ENCODE results near the gene NSUN6. TPM values are rescaled to one million over a fixed set of nuclear protein-coding genes. Genes with fewer than 3 reads are reported as not detected.

NSUN6 gene
- polyA plus RNA-seq, 1 of the 3 experiments (the other 2 are of a cell fraction), result 5.3 TPM

DNA sequence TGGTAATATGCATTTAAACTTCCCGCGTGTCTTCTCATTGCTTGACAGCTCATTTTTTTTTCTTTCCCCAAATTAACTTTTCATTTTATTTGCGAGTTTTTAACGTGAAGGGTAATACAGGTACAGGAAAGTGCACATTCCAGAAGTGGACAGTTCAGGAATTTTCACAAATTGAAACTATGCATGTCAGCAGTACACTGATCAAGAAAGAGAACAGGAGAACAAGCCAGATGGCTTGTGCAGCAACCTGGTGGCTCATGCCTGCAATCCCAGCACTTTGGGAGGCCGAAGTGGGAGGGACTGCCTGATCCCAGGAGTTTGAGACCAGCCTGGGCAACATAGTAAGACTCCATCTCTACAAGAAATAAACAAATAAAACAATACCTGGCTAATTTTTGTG lies 36.3 kb upstream of the NSUN6 start (continued):
- TF ChIP-seq TAF1 (IDR thresholded peaks at IDR 0.05; ENCODE audit: borderline replicate concordance, low read depth, low read length), result no peak
- no peak for TF ChIP-seq SMC3 (IDR thresholded peaks at IDR 0.05; ENCODE audit: low read depth, low read length)
- no peak for TF ChIP-seq GATA2 (CRISPR knock-in tag; IDR thresholded peaks at IDR 0.05)
- TF ChIP-seq MEF2A (IDR thresholded peaks at IDR 0.05; ENCODE audit: borderline replicate concordance, low read depth), result no peak

GRCh38 chr10:18687195-18687594 lies 35.8 kb upstream of the NSUN6 start:
- no peak overlapping the region for H3K9ac ChIP-seq
- H4K20me1 ChIP-seq (ENCODE audit: insufficient read depth), result no peaks in the 10 kb centered on the region
- no peak overlapping the region for H3K4me2 ChIP-seq
- no peak for DNase-seq
- TF ChIP-seq POLR2AphosphoS5 (IDR thresholded peaks at IDR 0.05; ENCODE audit: low read depth, low read length), result no peak
- TF ChIP-seq, protein P1, sequence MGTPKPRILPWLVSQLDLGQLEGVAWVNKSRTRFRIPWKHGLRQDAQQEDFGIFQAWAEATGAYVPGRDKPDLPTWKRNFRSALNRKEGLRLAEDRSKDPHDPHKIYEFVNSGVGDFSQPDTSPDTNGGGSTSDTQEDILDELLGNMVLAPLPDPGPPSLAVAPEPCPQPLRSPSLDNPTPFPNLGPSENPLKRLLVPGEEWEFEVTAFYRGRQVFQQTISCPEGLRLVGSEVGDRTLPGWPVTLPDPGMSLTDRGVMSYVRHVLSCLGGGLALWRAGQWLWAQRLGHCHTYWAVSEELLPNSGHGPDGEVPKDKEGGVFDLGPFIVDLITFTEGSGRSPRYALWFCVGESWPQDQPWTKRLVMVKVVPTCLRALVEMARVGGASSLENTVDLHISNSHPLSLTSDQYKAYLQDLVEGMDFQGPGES (IDR thresholded peaks at IDR 0.05; ENCODE audit: low read depth, low read length), result no peak
- no peak for TF ChIP-seq JUND (IDR thresholded peaks at IDR 0.05)
- no peak for TF ChIP-seq TEAD4 (IDR thresholded peaks at IDR 0.05; ENCODE audit: borderline replicate concordance, insufficient read depth)
- TF ChIP-seq USF1 (IDR thresholded peaks at IDR 0.05; ENCODE audit: borderline replicate concordance, low read depth), result no peak
- no peak for TF ChIP-seq YY1 (IDR thresholded peaks at IDR 0.05; ENCODE audit: low read depth)
- no peak for TF ChIP-seq FOXM1 (IDR thresholded peaks at IDR 0.05; ENCODE audit: low read depth)
- no peak for TF ChIP-seq FOXJ3 (CRISPR knock-in tag; IDR thresholded peaks at IDR 0.05)
- no peak for TF ChIP-seq MEF2A (IDR thresholded peaks at IDR 0.05; ENCODE audit: borderline replicate concordance, low read depth)
- TF ChIP-seq, protein P2, sequence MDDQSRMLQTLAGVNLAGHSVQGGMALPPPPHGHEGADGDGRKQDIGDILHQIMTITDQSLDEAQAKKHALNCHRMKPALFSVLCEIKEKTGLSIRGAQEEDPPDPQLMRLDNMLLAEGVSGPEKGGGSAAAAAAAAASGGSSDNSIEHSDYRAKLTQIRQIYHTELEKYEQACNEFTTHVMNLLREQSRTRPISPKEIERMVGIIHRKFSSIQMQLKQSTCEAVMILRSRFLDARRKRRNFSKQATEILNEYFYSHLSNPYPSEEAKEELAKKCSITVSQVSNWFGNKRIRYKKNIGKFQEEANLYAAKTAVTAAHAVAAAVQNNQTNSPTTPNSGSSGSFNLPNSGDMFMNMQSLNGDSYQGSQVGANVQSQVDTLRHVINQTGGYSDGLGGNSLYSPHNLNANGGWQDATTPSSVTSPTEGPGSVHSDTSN (IDR thresholded peaks at IDR 0.05), result no peak
- no peak for TF ChIP-seq NFIC (IDR thresholded peaks at IDR 0.05; ENCODE audit: borderline replicate concordance)
- no peak for TF ChIP-seq MXI1 (IDR thresholded peaks at IDR 0.05; ENCODE audit: low read depth, low read length)
- TF ChIP-seq FOSL2 (IDR thresholded peaks at IDR 0.05; ENCODE audit: borderline replicate concordance, low read depth), result no peak
- TF ChIP-seq EZH2phosphoT487 (IDR thresholded peaks at IDR 0.05; ENCODE audit: borderline replicate concordance, low read depth), result no peak
- TF ChIP-seq GATA2 (CRISPR knock-in tag; IDR thresholded peaks at IDR 0.05), result no peak
- no peak for TF ChIP-seq EP300 (IDR thresholded peaks at IDR 0.05; ENCODE audit: borderline replicate concordance in 1 of 2, low read depth in 1 of 2, low read length in 1 of 2)
- TF ChIP-seq, protein P3, sequence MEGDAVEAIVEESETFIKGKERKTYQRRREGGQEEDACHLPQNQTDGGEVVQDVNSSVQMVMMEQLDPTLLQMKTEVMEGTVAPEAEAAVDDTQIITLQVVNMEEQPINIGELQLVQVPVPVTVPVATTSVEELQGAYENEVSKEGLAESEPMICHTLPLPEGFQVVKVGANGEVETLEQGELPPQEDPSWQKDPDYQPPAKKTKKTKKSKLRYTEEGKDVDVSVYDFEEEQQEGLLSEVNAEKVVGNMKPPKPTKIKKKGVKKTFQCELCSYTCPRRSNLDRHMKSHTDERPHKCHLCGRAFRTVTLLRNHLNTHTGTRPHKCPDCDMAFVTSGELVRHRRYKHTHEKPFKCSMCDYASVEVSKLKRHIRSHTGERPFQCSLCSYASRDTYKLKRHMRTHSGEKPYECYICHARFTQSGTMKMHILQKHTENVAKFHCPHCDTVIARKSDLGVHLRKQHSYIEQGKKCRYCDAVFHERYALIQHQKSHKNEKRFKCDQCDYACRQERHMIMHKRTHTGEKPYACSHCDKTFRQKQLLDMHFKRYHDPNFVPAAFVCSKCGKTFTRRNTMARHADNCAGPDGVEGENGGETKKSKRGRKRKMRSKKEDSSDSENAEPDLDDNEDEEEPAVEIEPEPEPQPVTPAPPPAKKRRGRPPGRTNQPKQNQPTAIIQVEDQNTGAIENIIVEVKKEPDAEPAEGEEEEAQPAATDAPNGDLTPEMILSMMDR (IDR thresholded peaks at IDR 0.05), result no peak
- TF ChIP-seq SMC3 (IDR thresholded peaks at IDR 0.05; ENCODE audit: low read depth, low read length), result no peak
- no peak for TF ChIP-seq ZBTB33 (IDR thresholded peaks at IDR 0.05; ENCODE audit: borderline replicate concordance, low read depth)
- no peak for TF ChIP-seq RAD21 (IDR thresholded peaks at IDR 0.05; ENCODE audit: low read length)
- H3K27ac ChIP-seq (ENCODE audit: low read depth in 2 of 2, low read length in 1 of 2), result no peak overlapping the region
- ChIA-PET POLR2A (no interaction called here), CTCF (no interaction called here)
- H3K4me3 ChIP-seq (ENCODE audit: low read depth in 2 of 2, low read length in 1 of 2), result no peak overlapping the region
- no peaks in the 10 kb centered on the region for H3K36me3 ChIP-seq (replicated peaks in 1 of 2; ENCODE audit: control insufficient read depth in 1 of 2, insufficient read depth in 2 of 2, low read length in 1 of 2)
- H3K9me3 ChIP-seq, result no peaks in the 10 kb centered on the region
- no peaks in the 10 kb centered on the region for H3K9me2 ChIP-seq
- H3F3A ChIP-seq (replicated peaks; ENCODE audit: insufficient read depth), result peaks cover 20% of the 10 kb centered on the region
- H3K79me2 ChIP-seq (ENCODE audit: insufficient read depth), result no peaks in the 10 kb centered on the region
- WGBS (ENCODE audit: low lambda C conversion rate), result 84% methylated on average over 7 of the region's 7 CpGs
- H3K27me3 ChIP-seq (ENCODE audit: insufficient read depth), result no peaks in the 10 kb centered on the region
- H2AFZ ChIP-seq (ENCODE audit: low read depth), result no peak overlapping the region
- H3K4me1 ChIP-seq (ENCODE audit: control insufficient read depth in 1 of 2, insufficient read depth in 2 of 2, low read depth in 1 of 2, low read length in 1 of 2), result peaks cover 0 to 4% of the 10 kb centered on the region in 2 experiments; a peak in 3 of 4 replicates

All from SK-N-SH (cell line).